Epidermal melanocyte (primary cell): ENCODE measurements around the gene SIAH3.

ENCODE experiments used
- DNase-seq: peaks from one replicate; pipeline ENCODE4 v3.0.0; 2011; ENCODE audit warnings: low spot score; ENCODE audit not compliant: insufficient read length

SIAH3 gene

GRCh38 chr13:45823583-45823982 lies 28.0 kb downstream of the SIAH3 start:
- no peak for DNase-seq

GRCh38 chr13:45821811-45822210 lies 29.7 kb downstream of the SIAH3 start:
- no peak for DNase-seq

GRCh38 chr13:45820106-45820838 lies 31.3 kb downstream of the SIAH3 start:
- no peak for DNase-seq

- DNase-seq = no peak
Measured at GRCh38 chr13:45817833-45818232, 33.7 kb downstream of the SIAH3 start.

GRCh38 chr13:45816427-45816826 lies 35.1 kb downstream of the SIAH3 start:
- no peak for DNase-seq

- DNase-seq = no peak
Measured at GRCh38 chr13:45812695-45813372, 38.7 kb downstream of the SIAH3 start.

- no peak for DNase-seq
Measured at GRCh38 chr13:45811891-45812694, 39.5 kb downstream of the SIAH3 start.

- no peak for DNase-seq
Measured at GRCh38 chr13:45809801-45810394, 41.7 kb downstream of the SIAH3 start.

- no peak for DNase-seq
Measured at GRCh38 chr13:45808925-45809324, 42.6 kb downstream of the SIAH3 start.

GRCh38 chr13:45807520-45808099 lies 43.9 kb downstream of the SIAH3 start:
- DNase-seq = peak; percentile 81

GRCh38 chr13:45800485-45800884 lies 51.1 kb downstream of the SIAH3 start:
- no peak for DNase-seq

GRCh38 chr13:45799451-45799850 lies 52.1 kb downstream of the SIAH3 start:
- no peak for DNase-seq

- no peak for DNase-seq
Measured at GRCh38 chr13:45798851-45799250, 52.7 kb downstream of the SIAH3 start.

GRCh38 chr13:45796426-45797235 lies 54.9 kb downstream of the SIAH3 start:
- DNase-seq = no peak

GRCh38 chr13:45792827-45793303 lies 58.7 kb downstream of the SIAH3 start:
- no peak for DNase-seq

GRCh38 chr13:45788011-45788410 lies 63.5 kb downstream of the SIAH3 start:
- DNase-seq = no peak

GRCh38 chr13:45787346-45787745 lies 64.2 kb downstream of the SIAH3 start:
- no peak for DNase-seq

- no peak for DNase-seq
Measured at GRCh38 chr13:45786293-45786920, 65.1 kb downstream of the SIAH3 start.

- DNase-seq = no peak
Measured at GRCh38 chr13:45784755-45785675, 66.5 kb downstream of the SIAH3 start.
